ENCODE measurements around the gene SLC25A51. TPM values are rescaled to one million over a fixed set of nuclear protein-coding genes. Genes with fewer than 3 reads are reported as not detected.
"Not testable (repeated sequence)": the region's sequence is repeated elsewhere in the genome, so short reads cannot be mapped to it uniquely, and the experiment has no call there.

The SLC25A51 gene
- total RNA-seq, 1 donor = 82.8 TPM

DNA sequence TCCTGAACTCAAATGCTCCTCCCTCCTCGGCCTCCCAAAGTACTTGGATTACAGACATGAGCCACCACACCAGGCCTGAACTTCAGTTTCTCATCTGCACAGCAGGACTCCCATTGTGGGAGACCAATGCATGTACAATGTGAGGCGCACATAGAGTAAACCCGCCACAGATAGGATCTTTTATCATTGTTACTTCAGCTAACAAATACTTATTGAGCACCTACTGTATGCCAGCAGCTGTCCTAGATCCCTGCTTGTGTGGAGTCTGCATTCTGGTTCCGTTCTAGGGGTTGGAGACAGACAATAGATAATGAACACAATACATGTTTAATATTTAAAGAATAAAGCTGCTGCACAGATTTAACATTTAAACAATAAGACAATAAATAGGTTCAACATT lies 6.3 kb upstream of the SLC25A51 start:
- no peak overlapping the region for H3K4me3 ChIP-seq (ENCODE audit: low read depth, low read length)
- TF ChIP-seq, protein P1, sequence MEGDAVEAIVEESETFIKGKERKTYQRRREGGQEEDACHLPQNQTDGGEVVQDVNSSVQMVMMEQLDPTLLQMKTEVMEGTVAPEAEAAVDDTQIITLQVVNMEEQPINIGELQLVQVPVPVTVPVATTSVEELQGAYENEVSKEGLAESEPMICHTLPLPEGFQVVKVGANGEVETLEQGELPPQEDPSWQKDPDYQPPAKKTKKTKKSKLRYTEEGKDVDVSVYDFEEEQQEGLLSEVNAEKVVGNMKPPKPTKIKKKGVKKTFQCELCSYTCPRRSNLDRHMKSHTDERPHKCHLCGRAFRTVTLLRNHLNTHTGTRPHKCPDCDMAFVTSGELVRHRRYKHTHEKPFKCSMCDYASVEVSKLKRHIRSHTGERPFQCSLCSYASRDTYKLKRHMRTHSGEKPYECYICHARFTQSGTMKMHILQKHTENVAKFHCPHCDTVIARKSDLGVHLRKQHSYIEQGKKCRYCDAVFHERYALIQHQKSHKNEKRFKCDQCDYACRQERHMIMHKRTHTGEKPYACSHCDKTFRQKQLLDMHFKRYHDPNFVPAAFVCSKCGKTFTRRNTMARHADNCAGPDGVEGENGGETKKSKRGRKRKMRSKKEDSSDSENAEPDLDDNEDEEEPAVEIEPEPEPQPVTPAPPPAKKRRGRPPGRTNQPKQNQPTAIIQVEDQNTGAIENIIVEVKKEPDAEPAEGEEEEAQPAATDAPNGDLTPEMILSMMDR (IDR thresholded peaks at IDR 0.05; ENCODE audit: insufficient read depth, low read length) = no peak
- no peak for DNase-seq (ENCODE audit: low read depth)

DNA sequence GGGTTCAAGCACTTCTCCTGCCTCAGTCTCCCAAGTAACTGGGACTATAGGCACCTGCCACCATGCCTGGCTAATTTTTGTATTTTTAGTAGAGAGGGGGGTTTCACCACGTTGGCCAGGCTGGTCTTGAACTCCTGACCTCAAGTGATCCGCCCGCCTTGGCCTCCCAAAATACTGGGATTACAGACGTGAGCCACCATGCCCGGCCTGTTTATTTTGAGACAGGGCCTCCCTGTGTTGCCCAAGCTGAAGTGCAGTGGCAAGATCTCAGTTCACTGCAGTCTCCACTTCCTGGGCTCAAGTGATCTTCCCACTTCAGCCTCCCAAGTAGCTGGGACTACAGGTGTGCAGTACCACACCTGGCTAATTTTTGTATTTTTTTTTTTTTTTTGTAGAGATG lies 5.9 kb upstream of the SLC25A51 start:
- DNase-seq (ENCODE audit: low read depth); H3K4me3 ChIP-seq (ENCODE audit: low read depth, low read length): not testable (repeated sequence)

DNA sequence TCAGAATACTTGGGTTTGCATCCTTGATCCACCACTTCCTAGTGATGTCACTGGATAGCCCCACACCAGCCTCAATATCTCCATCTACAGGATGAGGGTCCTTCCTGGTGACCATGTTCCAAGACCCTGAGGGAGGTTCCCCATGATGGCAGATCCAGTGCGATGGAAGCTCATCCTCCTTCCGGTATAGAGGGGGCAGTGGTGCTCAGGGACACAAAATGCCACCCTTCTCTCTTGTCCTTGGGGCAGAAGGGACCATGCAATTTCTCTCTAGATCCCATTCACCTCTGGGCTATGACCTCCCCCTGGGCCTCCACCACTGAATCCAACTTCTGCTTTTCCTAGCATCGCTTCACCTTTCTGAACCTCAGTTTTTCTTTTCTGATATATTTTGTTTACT lies 5.4 kb upstream of the SLC25A51 start:
- DNase-seq (ENCODE audit: low read depth) = no peak
- TF ChIP-seq, protein P1 (IDR thresholded peaks at IDR 0.05; ENCODE audit: insufficient read depth, low read length) = no peak
- H3K4me3 ChIP-seq (ENCODE audit: low read depth, low read length) = no peak overlapping the region

DNA sequence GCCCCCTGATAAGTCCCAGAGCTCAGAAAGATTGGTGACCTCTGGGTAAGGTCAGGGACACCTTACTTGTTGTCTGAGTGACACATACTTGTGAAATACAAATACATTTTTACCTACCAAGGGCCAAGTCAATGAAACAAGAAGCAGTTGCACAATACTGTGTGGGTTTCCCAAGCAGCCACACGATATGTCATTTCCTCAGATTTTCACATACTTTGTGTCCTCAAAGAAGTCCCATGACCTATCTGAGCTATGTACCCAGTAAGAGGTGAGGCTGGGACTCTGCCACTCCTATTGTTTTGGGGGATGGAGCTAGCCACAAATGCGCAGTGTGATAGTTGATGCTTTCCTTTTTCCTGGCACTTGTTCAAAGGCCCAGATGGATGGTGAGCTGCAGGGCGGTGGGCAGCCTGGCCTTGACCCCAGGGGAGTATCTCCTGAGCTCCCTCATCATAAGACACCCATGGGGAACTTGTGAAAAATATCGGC lies 4.8 kb upstream of the SLC25A51 start:
- DNase-seq (ENCODE audit: low read depth) = peak; percentile 47
- TF ChIP-seq, protein P1 (IDR thresholded peaks at IDR 0.05; ENCODE audit: insufficient read depth, low read length) = no peak

DNA sequence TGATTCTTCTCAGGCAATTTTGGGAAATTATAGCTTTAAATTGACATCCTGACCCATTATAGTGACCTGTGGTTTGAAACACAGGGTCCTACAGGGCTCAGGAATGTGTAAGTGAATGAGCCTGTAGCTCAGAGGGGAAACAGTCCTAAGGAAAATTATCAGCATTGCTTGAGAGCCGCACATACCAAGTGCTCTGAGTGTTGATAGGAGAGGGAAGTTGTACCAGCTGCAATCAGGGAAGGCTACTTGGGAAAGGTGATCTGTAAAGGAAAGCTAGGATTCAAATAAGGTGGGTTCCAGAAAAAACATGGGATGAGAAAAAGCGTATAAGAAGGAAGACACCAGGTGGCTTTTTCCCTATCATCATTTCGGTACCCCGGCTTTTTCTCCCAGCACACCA lies 4.4 kb upstream of the SLC25A51 start:
- DNase-seq (ENCODE audit: low read depth) = no peak
- TF ChIP-seq, protein P1 (IDR thresholded peaks at IDR 0.05; ENCODE audit: insufficient read depth, low read length) = no peak
- no peak overlapping the region for H3K4me3 ChIP-seq (ENCODE audit: low read depth, low read length)

More for the DNA sequence above, 4.8 kb upstream of the SLC25A51 start:
- H3K4me3 ChIP-seq (ENCODE audit: low read depth, low read length) = no peak overlapping the region

DNA sequence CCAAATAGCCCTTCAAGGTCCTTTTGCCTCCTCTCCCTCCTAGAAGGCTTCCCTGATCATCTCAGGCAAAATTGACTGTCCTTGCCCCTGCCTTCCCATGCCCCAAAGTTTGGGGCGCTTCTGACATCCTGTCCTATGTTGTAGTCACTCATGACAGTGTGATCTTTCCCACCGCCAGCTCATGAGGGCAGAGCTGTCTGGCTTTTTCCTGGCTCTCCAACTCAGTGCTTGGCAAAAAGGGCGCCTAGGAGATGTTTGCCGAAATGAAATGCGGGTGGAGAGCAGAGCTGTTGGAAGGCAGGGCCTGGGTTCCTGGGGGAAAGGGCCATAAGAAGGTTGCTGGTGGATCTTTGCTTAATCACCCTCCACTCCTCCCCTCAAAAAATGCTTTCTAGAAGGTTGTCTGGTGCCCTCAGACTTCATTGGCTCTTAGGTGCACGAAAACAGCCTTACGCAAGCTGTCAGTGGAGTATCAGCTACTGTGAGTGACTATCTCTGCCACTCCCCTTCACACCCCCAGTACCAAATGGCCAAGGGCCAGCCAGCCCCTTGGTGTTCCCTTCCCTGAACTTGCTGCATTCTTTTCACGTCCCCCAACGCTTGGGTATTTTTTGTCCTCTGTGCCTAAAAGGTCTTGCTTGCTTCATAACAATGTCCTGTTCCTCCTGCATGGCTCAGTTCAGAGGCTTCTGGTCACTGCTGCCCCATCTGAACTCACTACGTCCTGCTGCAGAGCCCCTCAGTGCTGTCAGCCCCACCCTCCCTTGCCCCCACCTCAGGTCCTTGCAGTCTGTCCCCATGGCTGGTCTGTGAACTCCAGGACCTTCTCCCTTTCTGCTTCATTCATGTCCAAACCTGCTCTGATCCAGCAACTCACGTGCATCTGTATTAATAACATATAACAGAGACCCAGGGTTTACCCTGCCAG lies 2.6 kb upstream of the SLC25A51 start:
- no peak for DNase-seq (ENCODE audit: low read depth)
- TF ChIP-seq, protein P1 (IDR thresholded peaks at IDR 0.05; ENCODE audit: insufficient read depth, low read length) = no peak
- H3K4me3 ChIP-seq (ENCODE audit: low read depth, low read length) = no peak overlapping the region

DNA sequence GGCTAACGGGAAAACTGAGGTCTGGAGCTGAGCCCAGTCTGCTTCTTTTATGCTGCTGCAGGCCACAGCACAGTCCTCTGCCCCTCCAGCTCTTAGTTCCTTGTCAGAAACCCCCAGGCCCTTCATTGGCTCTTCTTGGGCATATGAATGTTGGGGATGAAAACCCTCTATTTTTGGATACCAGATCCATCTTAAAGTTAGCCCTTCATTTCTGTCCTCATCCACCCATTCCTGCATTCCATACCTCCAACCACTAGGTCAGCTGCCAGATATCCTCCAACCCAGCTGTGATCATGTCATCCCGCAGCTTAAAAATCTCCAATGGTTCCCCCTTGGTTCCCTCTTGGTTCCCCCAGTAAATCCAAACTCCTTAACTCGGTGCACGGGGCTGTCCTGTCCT lies 1.8 kb upstream of the SLC25A51 start:
- TF ChIP-seq, protein P1 (IDR thresholded peaks at IDR 0.05; ENCODE audit: insufficient read depth, low read length) = no peak
- DNase-seq (ENCODE audit: low read depth) = no peak

More for the DNA sequence above, 1.8 kb upstream of the SLC25A51 start:
- no peak overlapping the region for H3K4me3 ChIP-seq (ENCODE audit: low read depth, low read length)
